HL-60 (cell line): ENCODE measurements around the gene UBE2L5.

Source experiments
- POLR2AphosphoS5 ChIP-seq: IDR thresholded peaks from 2 replicates; pipeline ENCODE4 v1.6.1; 2012; ENCODE audit warnings: low read depth
- TF ChIP-seq, protein P1 (sequence below): IDR thresholded peaks from one replicate; pipeline ENCODE4 v1.5.1; 2011; ENCODE audit warnings: low read length, control low read depth, inconsistent platforms; ENCODE audit not compliant: insufficient read depth
- TF ChIP-seq, protein P2 (sequence below): IDR thresholded peaks from 2 replicates; pipeline ENCODE4 v1.6.1; 2012; ENCODE audit warnings: low read depth; ENCODE audit not compliant: insufficient replicate concordance

DNA sequence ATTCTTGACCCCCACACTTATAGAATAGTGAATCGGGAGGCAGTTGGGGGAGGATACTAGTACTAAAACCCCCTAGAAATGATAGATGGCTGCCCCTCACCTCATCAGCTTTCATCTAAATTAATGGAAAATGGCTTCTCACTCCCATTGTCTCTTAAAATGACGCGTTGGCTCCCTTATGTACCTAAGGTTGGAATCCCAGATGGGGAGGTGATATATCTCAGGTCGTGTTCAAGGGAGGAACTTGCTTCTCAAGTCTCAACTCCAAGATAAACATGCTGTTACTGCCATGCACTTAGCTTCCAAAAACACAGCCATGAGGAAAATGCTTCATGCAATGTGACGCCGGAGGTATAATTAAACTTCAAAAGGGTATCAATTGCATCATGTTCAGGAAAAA lies 18.8 kb upstream of the UBE2L5 start:
- TF ChIP-seq, protein P1, sequence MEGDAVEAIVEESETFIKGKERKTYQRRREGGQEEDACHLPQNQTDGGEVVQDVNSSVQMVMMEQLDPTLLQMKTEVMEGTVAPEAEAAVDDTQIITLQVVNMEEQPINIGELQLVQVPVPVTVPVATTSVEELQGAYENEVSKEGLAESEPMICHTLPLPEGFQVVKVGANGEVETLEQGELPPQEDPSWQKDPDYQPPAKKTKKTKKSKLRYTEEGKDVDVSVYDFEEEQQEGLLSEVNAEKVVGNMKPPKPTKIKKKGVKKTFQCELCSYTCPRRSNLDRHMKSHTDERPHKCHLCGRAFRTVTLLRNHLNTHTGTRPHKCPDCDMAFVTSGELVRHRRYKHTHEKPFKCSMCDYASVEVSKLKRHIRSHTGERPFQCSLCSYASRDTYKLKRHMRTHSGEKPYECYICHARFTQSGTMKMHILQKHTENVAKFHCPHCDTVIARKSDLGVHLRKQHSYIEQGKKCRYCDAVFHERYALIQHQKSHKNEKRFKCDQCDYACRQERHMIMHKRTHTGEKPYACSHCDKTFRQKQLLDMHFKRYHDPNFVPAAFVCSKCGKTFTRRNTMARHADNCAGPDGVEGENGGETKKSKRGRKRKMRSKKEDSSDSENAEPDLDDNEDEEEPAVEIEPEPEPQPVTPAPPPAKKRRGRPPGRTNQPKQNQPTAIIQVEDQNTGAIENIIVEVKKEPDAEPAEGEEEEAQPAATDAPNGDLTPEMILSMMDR: no peak
- TF ChIP-seq, protein P2, sequence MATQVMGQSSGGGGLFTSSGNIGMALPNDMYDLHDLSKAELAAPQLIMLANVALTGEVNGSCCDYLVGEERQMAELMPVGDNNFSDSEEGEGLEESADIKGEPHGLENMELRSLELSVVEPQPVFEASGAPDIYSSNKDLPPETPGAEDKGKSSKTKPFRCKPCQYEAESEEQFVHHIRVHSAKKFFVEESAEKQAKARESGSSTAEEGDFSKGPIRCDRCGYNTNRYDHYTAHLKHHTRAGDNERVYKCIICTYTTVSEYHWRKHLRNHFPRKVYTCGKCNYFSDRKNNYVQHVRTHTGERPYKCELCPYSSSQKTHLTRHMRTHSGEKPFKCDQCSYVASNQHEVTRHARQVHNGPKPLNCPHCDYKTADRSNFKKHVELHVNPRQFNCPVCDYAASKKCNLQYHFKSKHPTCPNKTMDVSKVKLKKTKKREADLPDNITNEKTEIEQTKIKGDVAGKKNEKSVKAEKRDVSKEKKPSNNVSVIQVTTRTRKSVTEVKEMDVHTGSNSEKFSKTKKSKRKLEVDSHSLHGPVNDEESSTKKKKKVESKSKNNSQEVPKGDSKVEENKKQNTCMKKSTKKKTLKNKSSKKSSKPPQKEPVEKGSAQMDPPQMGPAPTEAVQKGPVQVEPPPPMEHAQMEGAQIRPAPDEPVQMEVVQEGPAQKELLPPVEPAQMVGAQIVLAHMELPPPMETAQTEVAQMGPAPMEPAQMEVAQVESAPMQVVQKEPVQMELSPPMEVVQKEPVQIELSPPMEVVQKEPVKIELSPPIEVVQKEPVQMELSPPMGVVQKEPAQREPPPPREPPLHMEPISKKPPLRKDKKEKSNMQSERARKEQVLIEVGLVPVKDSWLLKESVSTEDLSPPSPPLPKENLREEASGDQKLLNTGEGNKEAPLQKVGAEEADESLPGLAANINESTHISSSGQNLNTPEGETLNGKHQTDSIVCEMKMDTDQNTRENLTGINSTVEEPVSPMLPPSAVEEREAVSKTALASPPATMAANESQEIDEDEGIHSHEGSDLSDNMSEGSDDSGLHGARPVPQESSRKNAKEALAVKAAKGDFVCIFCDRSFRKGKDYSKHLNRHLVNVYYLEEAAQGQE: no peak
- no peak for TF ChIP-seq POLR2AphosphoS5
